ENCODE measurements around the gene TMCC3. TPM values are rescaled to one million over a fixed set of nuclear protein-coding genes. Genes with fewer than 3 reads are reported as not detected.
"Not testable (repeated sequence)": the region's sequence is repeated elsewhere in the genome, so short reads cannot be mapped to it uniquely, and the experiment has no call there.

The TMCC3 gene
- polyA plus RNA-seq, 1 donor from 2014 or later, result 1.9 TPM

- Histone ChIP-seq H3K27ac (ENCODE audit: low read length) (no peak overlapping the region), H3K27me3 (ENCODE audit: insufficient read depth, low read depth, low read length) (no peaks in the 10 kb centered on the region), H3K9ac (ENCODE audit: low read length) (no peak overlapping the region), H3F3A (ENCODE audit: insufficient read depth, low read length, poor library complexity, severe bottlenecking) (no peaks in the 10 kb centered on the region), H3K36me3 (ENCODE audit: insufficient read depth, low read length) (no peaks in the 10 kb centered on the region), H3K9me2 (ENCODE audit: insufficient read depth, low read length) (no peaks in the 10 kb centered on the region), H3K4me2 (ENCODE audit: low read length) (no peak overlapping the region), H2AFZ (ENCODE audit: low read depth, low read length) (no peak overlapping the region), H3K9me3 (ENCODE audit: low read length) (no peaks in the 10 kb centered on the region), H4K20me1 (ENCODE audit: insufficient read depth) (no peaks in the 10 kb centered on the region), H3K4me3 (ENCODE audit: low read length) (no peak overlapping the region), H3K79me2 (replicated peaks; ENCODE audit: insufficient read depth, low read length) (no peaks in the 10 kb centered on the region)
- TF ChIP-seq POLR2AphosphoS5 (IDR thresholded peaks at IDR 0.05), result no peak
- TF ChIP-seq TAF1 (IDR thresholded peaks at IDR 0.05; ENCODE audit: low read depth), result no peak
- TF ChIP-seq EP300 (conservative IDR thresholded peaks at IDR 0.05; ENCODE audit: poor library complexity, severe bottlenecking), result no peak
- no peak for TF ChIP-seq CTCF (IDR thresholded peaks at IDR 0.05; ENCODE audit: poor library complexity, severe bottlenecking)
- no peak for TF ChIP-seq SMC3 (conservative IDR thresholded peaks at IDR 0.05; ENCODE audit: poor library complexity)
- TF ChIP-seq MXI1 (conservative IDR thresholded peaks at IDR 0.05; ENCODE audit: poor library complexity, severe bottlenecking), result no peak
- no peak for TF ChIP-seq REST (IDR thresholded peaks at IDR 0.05; ENCODE audit: borderline replicate concordance)
- TF ChIP-seq EZH2 (IDR thresholded peaks at IDR 0.05; ENCODE audit: borderline replicate concordance, insufficient read depth, low read length, poor library complexity, severe bottlenecking), result no peak
- TF ChIP-seq RAD21 (conservative IDR thresholded peaks at IDR 0.05), result no peak
Observed at GRCh38 chr12:94551810-94552209, 98.5 kb downstream of the TMCC3 start.

GRCh38 chr12:94550964-94551363 lies 99.4 kb downstream of the TMCC3 start:
- H2AFZ ChIP-seq (ENCODE audit: low read depth, low read length), result no peak overlapping the region
- no peaks in the 10 kb centered on the region for H3K27me3 ChIP-seq (ENCODE audit: insufficient read depth, low read depth, low read length)
- H3K4me2 ChIP-seq (ENCODE audit: low read length), result no peak overlapping the region
- TF ChIP-seq MXI1 (conservative IDR thresholded peaks at IDR 0.05; ENCODE audit: poor library complexity, severe bottlenecking) (no peak), POLR2AphosphoS5 (IDR thresholded peaks at IDR 0.05) (no peak), TAF1 (IDR thresholded peaks at IDR 0.05; ENCODE audit: low read depth) (no peak), REST (IDR thresholded peaks at IDR 0.05; ENCODE audit: borderline replicate concordance) (no peak), EZH2 (IDR thresholded peaks at IDR 0.05; ENCODE audit: borderline replicate concordance, insufficient read depth, low read length, poor library complexity, severe bottlenecking) (no peak), CTCF (IDR thresholded peaks at IDR 0.05; ENCODE audit: poor library complexity, severe bottlenecking) (no peak), SMC3 (conservative IDR thresholded peaks at IDR 0.05; ENCODE audit: poor library complexity) (no peak), RAD21 (conservative IDR thresholded peaks at IDR 0.05) (no peak), EP300 (conservative IDR thresholded peaks at IDR 0.05; ENCODE audit: poor library complexity, severe bottlenecking) (no peak)
- H3K79me2 ChIP-seq (replicated peaks; ENCODE audit: insufficient read depth, low read length), result no peaks in the 10 kb centered on the region
- no peaks in the 10 kb centered on the region for H3F3A ChIP-seq (ENCODE audit: insufficient read depth, low read length, poor library complexity, severe bottlenecking)
- no peak overlapping the region for H3K9ac ChIP-seq (ENCODE audit: low read length)
- H4K20me1 ChIP-seq (ENCODE audit: insufficient read depth), result no peaks in the 10 kb centered on the region
- no peaks in the 10 kb centered on the region for H3K9me2 ChIP-seq (ENCODE audit: insufficient read depth, low read length)
- no peaks in the 10 kb centered on the region for H3K9me3 ChIP-seq (ENCODE audit: low read length)
- no peak overlapping the region for H3K27ac ChIP-seq (ENCODE audit: low read length)
- no peaks in the 10 kb centered on the region for H3K36me3 ChIP-seq (ENCODE audit: insufficient read depth, low read length)
- H3K4me3 ChIP-seq (ENCODE audit: low read length), result no peak overlapping the region

GRCh38 chr12:94548833-94549232 lies 101.5 kb downstream of the TMCC3 start:
- not testable (repeated sequence) for H3K27me3 ChIP-seq (ENCODE audit: insufficient read depth, low read depth, low read length); H3K9me2 ChIP-seq (ENCODE audit: insufficient read depth, low read length); H3K4me3 ChIP-seq (ENCODE audit: low read length); H2AFZ ChIP-seq (ENCODE audit: low read depth, low read length); H3K36me3 ChIP-seq (ENCODE audit: insufficient read depth, low read length); H3K27ac ChIP-seq (ENCODE audit: low read length); H3K4me2 ChIP-seq (ENCODE audit: low read length); H3K9me3 ChIP-seq (ENCODE audit: low read length); H3K79me2 ChIP-seq (replicated peaks; ENCODE audit: insufficient read depth, low read length); H3K9ac ChIP-seq (ENCODE audit: low read length); H3F3A ChIP-seq (ENCODE audit: insufficient read depth, low read length, poor library complexity, severe bottlenecking); H4K20me1 ChIP-seq (ENCODE audit: insufficient read depth)

All from neural cell (in vitro differentiated cells).